ENCODE data around the gene FZD4. TPM values are rescaled to one million over a fixed set of nuclear protein-coding genes. Genes with fewer than 3 reads are reported as not detected.

FZD4 gene
- total RNA-seq, 1 donor, result 12.7 TPM

GRCh38 chr11:86926975-86927374 lies 28.2 kb downstream of the FZD4 start:
- Histone ChIP-seq H3K27me3 (ENCODE audit: insufficient read depth, low read length) (no peaks in the 10 kb centered on the region), H2AFZ (ENCODE audit: low read length) (no peak overlapping the region), H3K4me1 (ENCODE audit: insufficient read depth, low read length) (peaks cover 9% of the 10 kb centered on the region), H3K36me3 (ENCODE audit: insufficient read depth, low read length) (no peaks in the 10 kb centered on the region), H3K4me3 (ENCODE audit: insufficient read depth, low read length) (no peak overlapping the region), H3K9me3 (ENCODE audit: low read depth, low read length) (no peaks in the 10 kb centered on the region), H3K4me2 (ENCODE audit: insufficient read depth, low read length) (no peak overlapping the region), H3K27ac (ENCODE audit: low read depth, low read length) (no peak overlapping the region), H4K20me1 (ENCODE audit: insufficient read depth, low read length) (no peaks in the 10 kb centered on the region), H3K79me2 (ENCODE audit: insufficient read depth, low read length) (no peaks in the 10 kb centered on the region)
- no peak for DNase-seq (ENCODE audit: insufficient read length, low spot score, missing footprints)
- TF ChIP-seq, protein P1, sequence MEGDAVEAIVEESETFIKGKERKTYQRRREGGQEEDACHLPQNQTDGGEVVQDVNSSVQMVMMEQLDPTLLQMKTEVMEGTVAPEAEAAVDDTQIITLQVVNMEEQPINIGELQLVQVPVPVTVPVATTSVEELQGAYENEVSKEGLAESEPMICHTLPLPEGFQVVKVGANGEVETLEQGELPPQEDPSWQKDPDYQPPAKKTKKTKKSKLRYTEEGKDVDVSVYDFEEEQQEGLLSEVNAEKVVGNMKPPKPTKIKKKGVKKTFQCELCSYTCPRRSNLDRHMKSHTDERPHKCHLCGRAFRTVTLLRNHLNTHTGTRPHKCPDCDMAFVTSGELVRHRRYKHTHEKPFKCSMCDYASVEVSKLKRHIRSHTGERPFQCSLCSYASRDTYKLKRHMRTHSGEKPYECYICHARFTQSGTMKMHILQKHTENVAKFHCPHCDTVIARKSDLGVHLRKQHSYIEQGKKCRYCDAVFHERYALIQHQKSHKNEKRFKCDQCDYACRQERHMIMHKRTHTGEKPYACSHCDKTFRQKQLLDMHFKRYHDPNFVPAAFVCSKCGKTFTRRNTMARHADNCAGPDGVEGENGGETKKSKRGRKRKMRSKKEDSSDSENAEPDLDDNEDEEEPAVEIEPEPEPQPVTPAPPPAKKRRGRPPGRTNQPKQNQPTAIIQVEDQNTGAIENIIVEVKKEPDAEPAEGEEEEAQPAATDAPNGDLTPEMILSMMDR (IDR thresholded peaks at IDR 0.05; ENCODE audit: extremely low read depth, low read depth, low read length), result no peak

- no peaks in the 10 kb centered on the region for H3K36me3 ChIP-seq (ENCODE audit: insufficient read depth, low read length)
- TF ChIP-seq, protein P1 (IDR thresholded peaks at IDR 0.05; ENCODE audit: extremely low read depth, low read depth, low read length), result no peak
- no peaks in the 10 kb centered on the region for H3K27me3 ChIP-seq (ENCODE audit: insufficient read depth, low read length)
- no peak overlapping the region for H3K4me2 ChIP-seq (ENCODE audit: insufficient read depth, low read length)
- no peak for DNase-seq (ENCODE audit: insufficient read length, low spot score, missing footprints)
- H3K79me2 ChIP-seq (ENCODE audit: insufficient read depth, low read length), result no peaks in the 10 kb centered on the region
- peaks cover 3% of the 10 kb centered on the region for H3K4me1 ChIP-seq (ENCODE audit: insufficient read depth, low read length)
- no peak overlapping the region for H2AFZ ChIP-seq (ENCODE audit: low read length)
- no peak overlapping the region for H3K4me3 ChIP-seq (ENCODE audit: insufficient read depth, low read length)
- H3K27ac ChIP-seq (ENCODE audit: low read depth, low read length), result no peak overlapping the region
- no peaks in the 10 kb centered on the region for H4K20me1 ChIP-seq (ENCODE audit: insufficient read depth, low read length)
- H3K9me3 ChIP-seq (ENCODE audit: low read depth, low read length), result no peaks in the 10 kb centered on the region
These were observed 31.0 kb downstream of the FZD4 start for GRCh38 chr11:86923999-86924766.

DNA sequence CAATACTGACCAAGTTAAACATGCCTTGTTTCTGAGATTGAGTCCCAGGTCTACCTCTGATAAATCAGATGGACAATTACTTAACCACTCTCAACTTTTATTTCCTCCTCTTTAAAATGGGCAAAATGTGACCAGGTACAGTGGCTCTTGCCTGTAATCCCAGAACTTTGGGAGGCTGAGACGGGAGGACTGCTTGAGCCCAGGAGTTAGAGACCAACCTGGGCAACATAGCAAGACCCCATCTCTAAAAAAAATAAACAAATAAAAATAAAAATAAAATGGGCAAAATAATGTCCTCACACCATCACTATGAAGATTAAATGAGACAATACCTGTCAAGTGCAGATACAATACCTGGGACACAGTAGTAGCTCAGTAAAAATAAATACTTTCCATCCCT lies 33.0 kb downstream of the FZD4 start:
- no peak overlapping the region for H3K4me3 ChIP-seq (ENCODE audit: insufficient read depth, low read length)
- no peaks in the 10 kb centered on the region for H3K36me3 ChIP-seq (ENCODE audit: insufficient read depth, low read length)
- H3K4me2 ChIP-seq (ENCODE audit: insufficient read depth, low read length), result no peak overlapping the region
- H3K79me2 ChIP-seq (ENCODE audit: insufficient read depth, low read length), result no peaks in the 10 kb centered on the region
- peaks cover 17% of the 10 kb centered on the region for H3K4me1 ChIP-seq (ENCODE audit: insufficient read depth, low read length)
- no peaks in the 10 kb centered on the region for H4K20me1 ChIP-seq (ENCODE audit: insufficient read depth, low read length)
- no peaks in the 10 kb centered on the region for H3K27me3 ChIP-seq (ENCODE audit: insufficient read depth, low read length)
- no peaks in the 10 kb centered on the region for H3K9me3 ChIP-seq (ENCODE audit: low read depth, low read length)
- no peak overlapping the region for H3K27ac ChIP-seq (ENCODE audit: low read depth, low read length)
- H2AFZ ChIP-seq (ENCODE audit: low read length), result no peak overlapping the region
- DNase-seq (ENCODE audit: insufficient read length, low spot score, missing footprints), result no peak
- TF ChIP-seq, protein P1 (IDR thresholded peaks at IDR 0.05; ENCODE audit: extremely low read depth, low read depth, low read length), result no peak

GRCh38 chr11:86919557-86920210 lies 35.5 kb downstream of the FZD4 start:
- no peaks in the 10 kb centered on the region for H3K9me3 ChIP-seq (ENCODE audit: low read depth, low read length)
- H3K36me3 ChIP-seq (ENCODE audit: insufficient read depth, low read length), result no peaks in the 10 kb centered on the region
- TF ChIP-seq, protein P1 (IDR thresholded peaks at IDR 0.05; ENCODE audit: extremely low read depth, low read depth, low read length), result peak; percentile 73
- peaks cover 34% of the 10 kb centered on the region for H3K4me1 ChIP-seq (ENCODE audit: insufficient read depth, low read length)
- H3K27me3 ChIP-seq (ENCODE audit: insufficient read depth, low read length), result no peaks in the 10 kb centered on the region
- H3K27ac ChIP-seq (ENCODE audit: low read depth, low read length), result peak overlapping the region; percentile 85
- peak; percentile 52 for DNase-seq (ENCODE audit: insufficient read length, low spot score, missing footprints)
- peak overlapping the region; percentile 88 for H2AFZ ChIP-seq (ENCODE audit: low read length)
- H4K20me1 ChIP-seq (ENCODE audit: insufficient read depth, low read length), result no peaks in the 10 kb centered on the region
- peak overlapping the region; percentile 33 for H3K4me3 ChIP-seq (ENCODE audit: insufficient read depth, low read length)
- H3K79me2 ChIP-seq (ENCODE audit: insufficient read depth, low read length), result no peaks in the 10 kb centered on the region
- peak overlapping the region; percentile 77 for H3K4me2 ChIP-seq (ENCODE audit: insufficient read depth, low read length)

Data from osteoblast (primary cell).